Neuron (in vitro differentiated cells): Measurements from ENCODE around the gene KCNJ18.
"Not testable (repeated sequence)": the region's sequence is repeated elsewhere in the genome, so short reads cannot be mapped to it uniquely, and the experiment has no call there.

Experiments
- H2AFZ ChIP-seq: one replicate; pipeline ENCODE4 v1.6.1; 2013; ENCODE audit warnings: low read depth, mild to moderate bottlenecking, inconsistent platforms, low read length, moderate library complexity
- H3K27me3 ChIP-seq: one replicate; pipeline ENCODE4 v1.6.1; 2013; ENCODE audit warnings: low read length; ENCODE audit not compliant: insufficient read depth
- H3K36me3 ChIP-seq: one replicate; pipeline ENCODE4 v1.6.1; 2013; ENCODE audit warnings: low read length; ENCODE audit not compliant: insufficient read depth
- H3K4me1 ChIP-seq: one replicate; pipeline ENCODE4 v1.6.1; 2013; ENCODE audit warnings: low read length; ENCODE audit not compliant: insufficient read depth
- H3K4me3 ChIP-seq: 2 replicates; pipeline ENCODE4 v1.5.1; 2013; ENCODE audit warnings: mild to moderate bottlenecking, low read length, moderate library complexity
- H3K9me3 ChIP-seq: one replicate; pipeline ENCODE4 v1.6.1; 2013; ENCODE audit warnings: low read length

Gene KCNJ18

GRCh38 chr17:21666711-21667412 is 25.5 kb upstream of the KCNJ18 start:
- not testable (repeated sequence) for H3K36me3 ChIP-seq, H3K4me1 ChIP-seq, H3K27me3 ChIP-seq, H3K4me3 ChIP-seq, H2AFZ ChIP-seq, H3K9me3 ChIP-seq

- H3K9me3 ChIP-seq, H3K4me1 ChIP-seq, H3K4me3 ChIP-seq, H3K36me3 ChIP-seq, H2AFZ ChIP-seq, H3K27me3 ChIP-seq: not testable (repeated sequence)
These were observed 24.8 kb upstream of the KCNJ18 start for GRCh38 chr17:21667413-21668117.

- not testable (repeated sequence) for H3K4me3 ChIP-seq, H2AFZ ChIP-seq, H3K36me3 ChIP-seq, H3K4me1 ChIP-seq, H3K9me3 ChIP-seq, H3K27me3 ChIP-seq
These were observed 24.2 kb upstream of the KCNJ18 start for GRCh38 chr17:21668118-21668488.

GRCh38 chr17:21668746-21669508 is 23.4 kb upstream of the KCNJ18 start:
- not testable (repeated sequence) for H2AFZ ChIP-seq, H3K36me3 ChIP-seq, H3K4me1 ChIP-seq, H3K9me3 ChIP-seq, H3K4me3 ChIP-seq, H3K27me3 ChIP-seq

- not testable (repeated sequence) for H3K4me1 ChIP-seq, H3K4me3 ChIP-seq, H3K27me3 ChIP-seq, H2AFZ ChIP-seq, H3K36me3 ChIP-seq, H3K9me3 ChIP-seq
These were observed 22.5 kb upstream of the KCNJ18 start for GRCh38 chr17:21669616-21670360.

- not testable (repeated sequence) for H3K27me3 ChIP-seq, H3K4me3 ChIP-seq, H3K4me1 ChIP-seq, H3K9me3 ChIP-seq, H3K36me3 ChIP-seq, H2AFZ ChIP-seq
These were observed 21.8 kb upstream of the KCNJ18 start for GRCh38 chr17:21670361-21671155.

GRCh38 chr17:21671437-21671836 is 20.9 kb upstream of the KCNJ18 start:
- H3K9me3 ChIP-seq, H3K4me1 ChIP-seq, H3K27me3 ChIP-seq, H2AFZ ChIP-seq, H3K4me3 ChIP-seq, H3K36me3 ChIP-seq: not testable (repeated sequence)

- not testable (repeated sequence) for H3K9me3 ChIP-seq, H3K4me3 ChIP-seq, H3K4me1 ChIP-seq, H3K36me3 ChIP-seq, H2AFZ ChIP-seq, H3K27me3 ChIP-seq
These were observed 20.5 kb upstream of the KCNJ18 start for GRCh38 chr17:21671871-21672270.

GRCh38 chr17:21673451-21674241 is 18.7 kb upstream of the KCNJ18 start:
- H3K4me1 ChIP-seq, H3K9me3 ChIP-seq, H3K36me3 ChIP-seq, H3K27me3 ChIP-seq, H2AFZ ChIP-seq, H3K4me3 ChIP-seq: not testable (repeated sequence)

- Histone ChIP-seq H3K4me3 (no peak overlapping the region), H3K4me1 (no peaks in the 10 kb centered on the region), H3K9me3 (no peaks in the 10 kb centered on the region), H2AFZ (no peak overlapping the region), H3K36me3 (no peaks in the 10 kb centered on the region), H3K27me3 (peaks cover 9% of the 10 kb centered on the region)
These were observed 18.0 kb upstream of the KCNJ18 start for GRCh38 chr17:21674242-21674731.

GRCh38 chr17:21674891-21675738 is 17.2 kb upstream of the KCNJ18 start:
- H3K9me3 ChIP-seq, H3K4me1 ChIP-seq, H3K4me3 ChIP-seq, H3K27me3 ChIP-seq, H3K36me3 ChIP-seq, H2AFZ ChIP-seq: not testable (repeated sequence)
